CD4-positive, alpha-beta T cell treated with Interleukin-2 at 100 ng/mL for 4 hours (primary cell): ENCODE measurements around the gene LYPD4.
"Not testable (repeated sequence)": the region's sequence is repeated elsewhere in the genome, so short reads cannot be mapped to it uniquely, and the experiment has no call there.

ENCODE experiments used
- DNase-seq: peaks from one replicate; pipeline ENCODE4 v3.0.0-alpha.2; 2020; ENCODE audit warnings: low spot score

LYPD4 gene

DNA sequence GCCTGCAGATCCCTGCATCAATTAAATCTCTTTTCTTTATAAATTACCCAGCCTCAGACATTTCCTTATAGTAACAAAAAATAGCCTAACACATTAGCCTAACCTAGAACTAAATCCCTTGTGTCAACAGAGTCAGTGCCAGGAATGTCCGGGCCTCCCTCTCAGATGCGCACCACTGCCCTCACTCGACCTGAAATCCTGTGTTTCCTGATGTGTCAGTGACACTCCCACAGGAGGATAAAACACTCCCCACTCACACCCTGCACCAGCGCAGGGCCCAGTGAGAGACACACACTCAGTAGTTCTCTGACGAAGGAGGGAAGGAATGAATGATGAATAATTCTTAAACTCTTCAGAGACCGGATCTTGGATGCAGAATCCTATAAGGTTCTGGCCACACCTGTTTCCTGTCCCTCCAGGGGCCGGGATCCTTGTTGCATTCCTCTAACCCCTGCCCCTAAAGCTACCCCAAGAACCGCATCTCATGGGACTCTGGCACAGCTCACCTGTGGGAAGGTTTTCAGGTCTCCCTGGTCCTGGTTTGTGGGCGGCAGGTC is 45.0 kb downstream of the LYPD4 start:
- DNase-seq = no peak

DNA sequence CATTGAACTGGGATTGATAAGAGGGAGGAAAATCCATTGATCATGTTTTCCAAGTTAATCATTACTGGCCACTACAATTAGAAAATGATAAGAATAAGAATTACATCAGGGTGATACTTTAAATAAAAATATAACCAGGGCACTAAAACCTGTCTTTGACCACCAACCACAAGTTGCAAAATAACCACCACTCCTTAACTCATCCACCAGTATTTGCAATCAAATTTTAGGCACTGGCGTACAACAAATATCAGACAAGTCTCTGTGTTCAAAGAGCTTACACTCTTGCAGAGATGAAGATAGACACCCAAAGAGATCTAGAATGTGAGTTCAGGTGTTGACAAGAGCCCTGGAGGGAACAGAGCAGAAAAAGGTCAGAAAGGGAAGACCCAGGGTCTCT is 47.6 kb downstream of the LYPD4 start:
- no peak for DNase-seq

DNA sequence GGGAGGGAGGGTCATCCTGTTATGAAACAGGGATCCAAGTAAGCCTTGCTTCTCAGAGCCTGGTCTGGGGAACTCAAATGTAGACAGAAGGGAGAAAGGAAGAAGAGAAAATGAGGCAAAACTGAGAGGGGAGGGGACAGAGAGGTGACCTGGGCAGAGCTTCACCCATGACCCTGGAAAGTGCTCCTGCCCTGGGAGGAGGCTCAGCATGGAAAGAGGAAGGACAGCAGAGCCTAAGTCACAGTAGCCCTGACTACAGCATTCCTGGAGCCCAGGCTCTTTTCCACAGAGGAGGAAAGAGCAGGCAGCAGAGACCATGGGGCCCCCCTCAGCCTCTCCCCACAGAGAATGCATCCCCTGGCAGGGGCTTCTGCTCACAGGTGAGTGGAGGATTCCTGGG is 48.1 kb downstream of the LYPD4 start, which contains the start of gene CEACAM3:
TSS of gene CEACAM3 (plus strand) at position 226 of the 400 bp plus-strand sequence. CDS start at position 317, 91 bp downstream.
- no peak for DNase-seq

DNA sequence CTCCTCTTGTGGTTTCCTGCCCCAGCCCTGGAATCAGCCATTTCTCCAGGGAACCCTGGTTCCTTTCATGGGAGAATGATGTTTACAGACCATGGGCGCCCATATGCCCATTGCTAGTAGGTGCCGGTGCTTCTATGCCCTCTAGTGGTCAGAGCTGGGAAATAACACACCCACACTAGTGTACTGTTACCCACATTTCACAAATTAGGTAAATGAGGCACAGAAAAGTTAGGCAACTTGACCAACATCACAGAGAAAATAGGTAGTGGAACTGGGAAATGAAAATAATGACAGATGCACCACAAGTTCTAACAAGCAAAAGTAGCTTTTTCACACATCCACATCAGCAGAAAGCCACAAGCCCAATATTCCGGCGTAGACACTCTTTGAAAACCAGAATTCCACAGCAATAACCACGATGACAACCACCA is 49.4 kb downstream of the LYPD4 start:
- peak; percentile 76 for DNase-seq

DNA sequence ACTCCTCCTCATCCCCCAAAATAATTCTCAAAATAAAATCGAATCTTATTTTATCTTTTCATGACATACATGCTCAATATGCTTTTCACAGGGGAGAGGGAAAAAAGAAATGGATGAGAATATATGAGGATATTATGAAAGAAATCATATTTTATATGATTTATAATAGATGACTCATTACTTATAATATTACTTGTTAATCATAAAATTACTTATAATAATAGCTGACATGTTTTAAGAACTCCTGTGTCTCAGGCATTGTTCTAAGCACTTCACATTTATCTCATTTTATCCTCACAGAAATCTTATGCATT is 51.1 kb downstream of the LYPD4 start:
- no peak for DNase-seq

DNA sequence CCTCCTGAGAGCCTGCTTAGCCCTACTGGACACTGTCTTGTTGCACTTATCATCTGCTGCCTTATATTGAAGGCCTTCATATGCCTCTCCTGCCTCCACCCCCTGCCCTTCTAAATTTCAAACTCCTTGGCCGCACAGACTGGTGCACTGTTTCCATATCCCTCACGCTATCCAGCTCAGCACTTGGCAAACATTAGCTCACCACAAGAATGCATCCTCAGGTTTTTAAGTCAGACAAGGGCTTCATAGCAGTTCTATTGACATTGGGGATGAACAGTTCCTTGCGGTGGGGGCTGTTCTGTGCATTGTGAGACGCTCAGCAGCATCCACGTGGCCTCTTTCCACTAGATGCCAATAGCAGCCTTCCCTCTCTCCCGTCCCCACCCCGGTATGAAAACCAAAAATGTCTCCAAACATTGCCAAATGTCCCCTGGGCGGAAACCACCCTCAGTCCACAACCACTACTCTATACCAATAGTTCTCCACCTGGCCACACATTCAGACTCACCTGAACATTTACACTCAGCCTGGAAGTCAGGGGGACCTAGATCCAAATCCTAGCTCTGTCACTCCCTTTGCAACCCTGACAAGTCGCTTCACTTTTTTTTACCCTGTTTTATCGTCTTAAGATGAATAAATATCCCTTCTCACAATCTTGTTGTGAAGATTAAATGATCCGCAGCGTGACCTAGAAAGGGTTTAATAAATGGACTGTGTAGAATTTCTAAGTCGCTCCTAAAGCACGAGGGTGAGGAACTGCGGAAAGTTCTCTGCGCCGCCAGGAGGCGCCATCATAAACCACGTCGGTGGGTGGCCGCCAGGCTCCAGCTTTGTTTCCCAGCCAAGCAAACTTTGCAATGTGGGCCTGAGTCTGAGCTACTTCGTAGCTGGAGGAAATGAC is 51.7 kb downstream of the LYPD4 start:
- peak; percentile 46 for DNase-seq

DNA sequence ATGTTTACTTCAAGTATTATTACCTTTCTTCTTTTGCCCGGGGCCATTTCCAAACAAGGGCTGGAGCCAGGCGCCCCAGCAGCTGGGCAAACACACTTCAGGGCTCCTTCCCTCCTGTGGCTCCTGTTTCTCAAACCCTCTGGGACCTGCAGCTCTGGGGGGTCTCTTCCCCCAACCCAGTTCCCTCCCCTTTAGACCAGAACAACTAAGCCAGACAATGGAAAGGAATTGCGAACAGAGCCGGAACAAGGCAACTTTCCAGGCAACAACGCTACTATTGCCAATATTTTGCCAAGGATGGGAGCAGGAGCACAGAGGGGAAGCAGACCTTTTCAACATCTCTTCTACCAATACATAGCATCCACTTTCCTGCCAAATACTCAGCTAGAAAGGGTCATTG is 55.4 kb downstream of the LYPD4 start:
- not testable (repeated sequence) for DNase-seq

DNA sequence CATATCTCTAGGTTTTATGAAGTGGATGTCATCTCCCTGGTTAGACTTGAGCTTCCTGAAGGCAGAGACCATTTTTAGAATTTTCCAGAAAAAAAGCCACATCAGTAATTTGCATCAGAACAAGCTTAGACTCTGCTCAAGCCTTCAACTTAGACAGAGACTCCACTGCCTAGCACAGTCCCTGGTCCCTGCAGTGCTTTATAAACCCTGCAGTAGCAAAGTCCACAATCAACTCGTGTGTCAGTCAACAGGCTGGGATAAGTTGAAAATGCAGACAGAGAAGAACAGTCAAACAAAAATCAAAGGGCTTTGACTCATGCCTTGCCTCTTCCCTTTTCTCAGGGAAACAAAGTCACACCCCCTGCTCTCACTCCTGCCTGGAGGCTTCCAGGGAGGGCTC is 56.0 kb downstream of the LYPD4 start:
- DNase-seq = not testable (repeated sequence)
